Stimulated activated effector memory CD8-positive, alpha-beta T cell treated with anti-CD3 and anti-CD28 coated beads, Interleukin-12 subunit alpha, Interleukin-12 subunit beta, amount 100 ng/mL, for 72 hours (primary cell): ENCODE measurements around the gene MAP2.

Source experiments
- ATAC-seq: fragments of 150-1000 bp; cut with Tn5 transposase; 2 replicates; pipeline ENCODE4 v1.10.0; 2021
- DNase-seq, 2 donors: peaks; one replicate each; pipeline ENCODE4 v3.0.0; 2021 to 2022; ENCODE audit warnings: low spot score in 2 of 2
- H3K27ac Mint-ChIP-seq: one replicate; pipeline ENCODE4 v1.8.0; 2022; ENCODE audit warnings: mild to moderate bottlenecking, mixed read lengths
- H3K36me3 Mint-ChIP-seq: one replicate; pipeline ENCODE4 v1.8.0; 2022; ENCODE audit warnings: mild to moderate bottlenecking, mixed read lengths
- H3K4me1 Mint-ChIP-seq: one replicate; pipeline ENCODE4 v1.8.0; 2022; ENCODE audit warnings: mixed read lengths
- H3K4me3 Mint-ChIP-seq: one replicate; pipeline ENCODE4 v1.8.0; 2022; ENCODE audit warnings: mild to moderate bottlenecking, mixed read lengths
- H3K9me3 Mint-ChIP-seq: one replicate; pipeline ENCODE4 v1.8.0; 2022; ENCODE audit warnings: mixed read lengths

Gene MAP2

DNA sequence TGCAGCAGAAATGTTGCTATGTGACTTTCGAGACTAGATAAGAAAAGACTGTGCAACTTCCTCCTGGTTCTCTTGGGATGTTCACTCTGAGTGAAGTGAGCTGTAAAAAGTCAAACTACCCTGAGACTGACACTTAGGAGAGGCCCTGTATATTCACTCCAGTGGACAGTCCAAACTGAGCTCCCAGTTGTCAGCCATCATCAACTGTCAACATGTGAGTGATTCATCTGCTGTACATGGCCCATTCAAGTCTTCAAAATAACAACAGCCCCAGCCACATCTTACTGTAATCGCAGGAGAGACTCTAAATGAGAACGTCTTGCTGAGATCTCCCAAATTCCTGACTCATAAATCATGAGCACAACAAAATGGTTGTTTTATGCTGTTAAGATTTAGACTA, 339.3 kb downstream of the MAP2 start:
- H3K9me3 Mint-ChIP-seq = no peaks in the 10 kb centered on the region
- no peak overlapping the region for H3K27ac Mint-ChIP-seq
- ATAC-seq = no peak
- no peaks in the 10 kb centered on the region for H3K4me1 Mint-ChIP-seq
- no peak overlapping the region for H3K4me3 Mint-ChIP-seq
- DNase-seq = no peak
- no peaks in the 10 kb centered on the region for H3K36me3 Mint-ChIP-seq

DNA sequence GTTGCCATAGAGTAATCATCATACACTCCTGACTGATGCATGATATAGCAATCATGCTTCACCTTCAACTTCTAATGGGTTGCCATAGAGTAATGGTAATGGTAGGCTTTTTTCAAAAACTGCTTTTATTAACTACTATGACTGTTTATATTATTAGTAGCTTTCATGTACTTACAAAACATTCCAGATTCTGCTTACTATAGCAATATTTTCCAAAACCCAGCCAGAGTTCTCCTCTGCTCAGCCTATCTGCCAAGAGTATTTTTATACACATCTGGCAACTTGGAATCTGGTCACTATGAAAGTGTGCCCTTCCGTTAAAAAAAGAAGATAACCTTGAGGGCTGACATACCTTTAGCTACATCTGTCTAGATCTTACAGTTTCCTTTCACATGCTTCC, 342.8 kb downstream of the MAP2 start:
- DNase-seq = no peak
- Mint-ChIP-seq H3K9me3 (no peaks in the 10 kb centered on the region), H3K27ac (no peak overlapping the region), H3K36me3 (no peaks in the 10 kb centered on the region), H3K4me3 (no peak overlapping the region), H3K4me1 (peaks cover 5% of the 10 kb centered on the region)
- no peak for ATAC-seq

DNA sequence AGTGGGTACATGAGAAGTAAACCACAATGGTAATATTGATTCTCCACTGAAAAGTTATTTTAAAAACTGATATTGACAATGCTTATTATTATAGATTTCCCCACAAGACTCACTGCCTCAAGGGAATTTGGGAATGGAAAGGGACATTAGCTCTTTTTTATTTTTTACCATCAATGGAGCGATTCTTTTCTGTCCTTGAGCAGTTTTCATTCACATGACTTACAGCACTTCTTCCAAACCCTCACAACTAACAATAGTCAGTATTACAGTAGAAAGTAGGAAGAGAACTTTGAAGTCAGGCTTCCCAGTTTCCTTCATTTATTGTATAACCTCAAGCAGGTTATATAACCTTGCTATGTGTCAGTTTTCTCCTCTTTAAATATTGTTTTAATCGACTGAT, 343.5 kb downstream of the MAP2 start:
- DNase-seq (no peak), ATAC-seq (no peak)
- H3K4me3 Mint-ChIP-seq = no peak overlapping the region
- no peaks in the 10 kb centered on the region for H3K36me3 Mint-ChIP-seq
- no peak overlapping the region for H3K27ac Mint-ChIP-seq
- peaks cover 5% of the 10 kb centered on the region for H3K4me1 Mint-ChIP-seq
- H3K9me3 Mint-ChIP-seq = no peaks in the 10 kb centered on the region

DNA sequence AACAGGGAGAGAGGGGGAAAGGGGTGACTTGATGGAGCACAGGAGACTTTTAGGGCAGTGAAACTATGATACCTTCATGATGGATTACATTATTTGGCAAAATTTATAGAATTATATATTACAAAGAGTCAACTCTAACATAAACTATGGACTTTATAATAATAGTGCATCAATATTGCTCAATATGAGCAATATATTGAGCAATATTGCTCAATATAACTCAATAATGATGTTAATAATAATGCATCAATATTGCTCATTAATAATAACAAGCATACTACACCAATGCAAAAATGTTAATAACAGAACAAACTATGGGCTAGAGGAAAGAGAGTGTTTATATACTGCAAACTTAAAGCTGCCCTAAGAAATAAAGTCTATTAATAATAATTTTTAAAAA, 344.7 kb downstream of the MAP2 start:
- Mint-ChIP-seq H3K4me3 (no peak overlapping the region), H3K27ac (no peak overlapping the region), H3K4me1 (peaks cover 5% of the 10 kb centered on the region), H3K9me3 (no peaks in the 10 kb centered on the region), H3K36me3 (no peaks in the 10 kb centered on the region)
- ATAC-seq (no peak), DNase-seq (no peak)

DNA sequence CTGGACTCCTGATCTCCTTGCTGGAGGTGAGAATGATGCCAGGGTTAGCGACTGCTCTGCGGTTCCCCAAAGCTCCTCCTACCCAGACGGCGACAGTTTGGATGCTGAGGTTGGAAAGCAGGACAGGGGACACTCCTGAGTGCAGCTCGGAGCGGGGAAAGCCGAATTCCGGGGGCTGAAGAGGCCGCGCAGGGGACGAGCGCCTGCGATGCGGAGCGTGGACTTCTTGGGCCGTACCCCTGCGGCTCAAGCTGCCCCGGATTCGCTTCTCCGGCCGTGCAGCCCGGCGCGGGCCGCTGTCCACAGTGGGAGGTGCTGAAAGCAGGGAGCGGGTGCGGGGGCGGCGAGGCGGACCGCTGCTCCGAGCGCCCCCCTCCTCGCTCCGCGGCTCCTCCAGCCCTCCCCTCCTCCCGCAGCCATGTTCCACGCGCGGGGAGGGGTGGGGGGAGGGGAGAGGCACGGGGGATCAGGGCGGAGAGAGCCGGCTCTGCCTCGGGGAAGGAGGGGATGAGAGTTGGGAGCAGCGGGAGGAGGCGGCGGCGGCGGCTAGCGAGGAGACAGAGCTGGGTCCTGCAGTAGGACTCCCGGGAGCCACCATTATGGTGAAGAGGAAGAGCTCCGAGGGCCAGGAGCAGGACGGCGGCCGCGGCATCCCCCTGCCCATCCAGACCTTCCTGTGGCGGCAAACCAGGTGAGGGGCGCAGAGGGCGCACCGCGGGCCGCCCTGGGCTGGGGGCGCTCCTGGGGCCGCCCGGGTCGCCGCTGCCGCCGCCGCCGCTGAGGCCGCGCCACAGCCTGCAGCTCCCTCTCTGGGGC, 347.8 kb downstream of the MAP2 start, which contains the start of gene UNC80:
TSS of gene UNC80 (plus strand) at position 359 of the 816 bp plus-strand sequence. CDS start at position 600, 241 bp downstream.
- H3K27ac Mint-ChIP-seq = no peak within 1 kb of the TSS
- DNase-seq = peak in 1 of 2 donors; percentile 12
- peak; percentile 48 for ATAC-seq
- no peaks in the 10 kb centered on the region for H3K9me3 Mint-ChIP-seq
- H3K4me1 Mint-ChIP-seq = peaks cover 5% of the 10 kb centered on the region
- no peaks in the 10 kb centered on the region for H3K36me3 Mint-ChIP-seq
- no peak within 1 kb of the TSS for H3K4me3 Mint-ChIP-seq

DNA sequence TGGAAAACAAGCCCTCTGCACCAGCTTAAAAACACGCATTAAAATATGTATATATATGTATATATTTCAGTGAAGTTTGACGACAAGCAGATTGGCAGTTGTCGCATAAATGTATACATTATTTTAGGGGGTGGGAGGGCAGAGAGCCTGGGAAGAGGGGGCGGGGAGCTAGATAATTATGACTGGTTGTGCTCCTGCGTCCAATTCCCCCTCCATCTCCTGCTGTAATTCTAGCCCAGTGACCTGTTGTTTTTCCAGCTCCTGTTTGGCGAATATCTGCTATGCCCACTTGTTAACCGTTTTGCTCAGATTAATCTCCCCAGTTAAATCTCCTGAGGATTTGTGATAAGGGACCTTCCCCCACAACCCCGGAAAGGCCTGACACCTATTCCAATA, 348.4 kb downstream of the MAP2 start:
- Mint-ChIP-seq H3K4me3 (no peak overlapping the region), H3K4me1 (peaks cover 5% of the 10 kb centered on the region), H3K36me3 (no peaks in the 10 kb centered on the region), H3K9me3 (no peaks in the 10 kb centered on the region), H3K27ac (no peak overlapping the region)
- no peak for DNase-seq
- no peak for ATAC-seq

DNA sequence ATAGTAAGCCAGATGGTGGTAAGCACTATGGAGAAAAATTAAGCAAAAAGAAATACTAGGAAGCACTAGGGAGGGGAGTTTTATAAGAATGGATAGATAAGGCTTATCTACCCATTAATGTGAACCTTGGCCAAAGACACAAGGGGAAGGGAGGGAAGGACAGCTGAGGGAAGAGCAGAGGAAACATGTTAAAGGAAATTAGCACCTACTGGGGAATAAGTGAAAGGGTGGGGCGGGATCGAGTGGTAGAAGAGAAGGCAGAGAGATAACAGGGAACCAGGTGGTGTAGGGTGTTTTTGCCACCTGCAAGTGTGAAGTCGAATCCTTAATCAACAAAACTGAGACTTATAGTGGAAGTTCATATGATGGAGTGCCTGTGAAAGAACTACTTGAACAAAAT, 349.5 kb downstream of the MAP2 start:
- no peak overlapping the region for H3K4me3 Mint-ChIP-seq

More for the DNA sequence above, 349.5 kb downstream of the MAP2 start:
- ATAC-seq = no peak
- H3K36me3 Mint-ChIP-seq = no peaks in the 10 kb centered on the region
- no peak overlapping the region for H3K27ac Mint-ChIP-seq
- no peaks in the 10 kb centered on the region for H3K9me3 Mint-ChIP-seq
- peaks cover 5% of the 10 kb centered on the region for H3K4me1 Mint-ChIP-seq
- DNase-seq = no peak
